ENCODE data around the gene VWA5B1. TPM values are rescaled to one million over a fixed set of nuclear protein-coding genes. Genes with fewer than 3 reads are reported as not detected.

Gene VWA5B1
- total RNA-seq, 1 donor from 2014 or later = 0.44 TPM

GRCh38 chr1:20373286-20373685 is 82.6 kb downstream of the VWA5B1 start:
- Mint-ChIP-seq H3K27me3 (ENCODE audit: low read depth) (peaks cover 89% of the 10 kb centered on the region), H3K9me3 (no peaks in the 10 kb centered on the region), H3K4me1 (peaks cover 8% of the 10 kb centered on the region), H3K27ac (ENCODE audit: unreplicated experiment) (no peak overlapping the region), H3K36me3 (ENCODE audit: low read depth) (no peaks in the 10 kb centered on the region), H3K4me3 (no peak overlapping the region)
- no peak for TF ChIP-seq CTCF (conservative IDR thresholded peaks at IDR 0.05)
- DNase-seq (ENCODE audit: low read depth, low spot score) = no peak

GRCh38 chr1:20373764-20374163 is 83.1 kb downstream of the VWA5B1 start:
- H3K27me3 Mint-ChIP-seq (ENCODE audit: low read depth) = peaks cover 88% of the 10 kb centered on the region
- peaks cover 8% of the 10 kb centered on the region for H3K4me1 Mint-ChIP-seq
- DNase-seq (ENCODE audit: low read depth, low spot score) = no peak
- no peak overlapping the region for H3K4me3 Mint-ChIP-seq
- no peaks in the 10 kb centered on the region for H3K36me3 Mint-ChIP-seq (ENCODE audit: low read depth)
- no peak for TF ChIP-seq CTCF (conservative IDR thresholded peaks at IDR 0.05)
- no peak overlapping the region for H3K27ac Mint-ChIP-seq (ENCODE audit: unreplicated experiment)
- H3K9me3 Mint-ChIP-seq = no peaks in the 10 kb centered on the region

- Mint-ChIP-seq H3K9me3 (no peaks in the 10 kb centered on the region), H3K4me1 (peaks cover 8% of the 10 kb centered on the region), H3K27ac (ENCODE audit: unreplicated experiment) (no peak overlapping the region), H3K36me3 (ENCODE audit: low read depth) (no peaks in the 10 kb centered on the region), H3K4me3 (no peak overlapping the region), H3K27me3 (ENCODE audit: low read depth) (peaks cover 88% of the 10 kb centered on the region)
- no peak for DNase-seq (ENCODE audit: low read depth, low spot score)
- TF ChIP-seq CTCF (conservative IDR thresholded peaks at IDR 0.05) = no peak
Measured at GRCh38 chr1:20375563-20375962, 84.9 kb downstream of the VWA5B1 start.

GRCh38 chr1:20376171-20376570 is 85.5 kb downstream of the VWA5B1 start:
- peaks cover 88% of the 10 kb centered on the region for H3K27me3 Mint-ChIP-seq (ENCODE audit: low read depth)
- H3K4me1 Mint-ChIP-seq = peaks cover 8% of the 10 kb centered on the region
- H3K27ac Mint-ChIP-seq (ENCODE audit: unreplicated experiment) = no peak overlapping the region
- TF ChIP-seq CTCF (conservative IDR thresholded peaks at IDR 0.05) = no peak
- H3K9me3 Mint-ChIP-seq = no peaks in the 10 kb centered on the region
- no peaks in the 10 kb centered on the region for H3K36me3 Mint-ChIP-seq (ENCODE audit: low read depth)
- H3K4me3 Mint-ChIP-seq = no peak overlapping the region
- DNase-seq (ENCODE audit: low read depth, low spot score) = no peak

- H3K27ac Mint-ChIP-seq (ENCODE audit: unreplicated experiment) = no peak overlapping the region
- peaks cover 81% of the 10 kb centered on the region for H3K27me3 Mint-ChIP-seq (ENCODE audit: low read depth)
- H3K4me1 Mint-ChIP-seq = peaks cover 8% of the 10 kb centered on the region
- TF ChIP-seq CTCF (conservative IDR thresholded peaks at IDR 0.05) = peak; percentile 74
- peak; percentile 75 for DNase-seq (ENCODE audit: low read depth, low spot score)
- no peak overlapping the region for H3K4me3 Mint-ChIP-seq
- no peaks in the 10 kb centered on the region for H3K36me3 Mint-ChIP-seq (ENCODE audit: low read depth)
- H3K9me3 Mint-ChIP-seq = no peaks in the 10 kb centered on the region
Measured at GRCh38 chr1:20376880-20377494, 86.3 kb downstream of the VWA5B1 start.

All from neural crest cell (in vitro differentiated cells).